PC-3 (cell line): Measurements from ENCODE around the gene EFCC1. TPM values are rescaled to one million over a fixed set of nuclear protein-coding genes. Genes with fewer than 3 reads are reported as not detected.

Experiments
- ATAC-seq: fragments of 200-7000 bp; cut with Tn5 transposase; 2 replicates; pipeline ENCODE4 v1.9.1; 2020; ENCODE audit warnings: mild to moderate bottlenecking, moderate library complexity
- BruUV-seq: library from RNA; stranded (reverse); fragments of 400-500 nt; replicated peaks from 2 replicates; lab custom pipeline; 2021; lab: Mats Ljungman, UMichigan
- CTCF ChIA-PET: fragments of 300-600 bp; sonication (Branson Sonifier 250); formaldehyde crosslinking; loops from one replicate; lab custom pipeline; 2022; ENCODE audit warnings: antibody characterized with exemption; lab: Charles Lee
- POLR2A ChIA-PET: fragments of 300-600 bp; sonication (Branson Sonifier 250); formaldehyde crosslinking; loops from one replicate; lab custom pipeline; 2022; ENCODE audit warnings: antibody characterized with exemption; ENCODE audit not compliant: unreplicated experiment; lab: Charles Lee
- DNase-seq: peaks from one replicate; pipeline ENCODE4 v3.0.0-alpha.2; 2015
- H2AFZ ChIP-seq: fragments of 300-600 bp; sonication (generic); 2 replicates; pipeline ENCODE4 v1.6.0; 2016; ENCODE audit warnings: antibody characterized with exemption, low read length
- H3F3A ChIP-seq: fragments of 300-600 bp; sonication (generic); one replicate; pipeline ENCODE4 v1.6.0; 2017; ENCODE audit warnings: antibody characterized with exemption, low read length, control low read depth, mild to moderate bottlenecking; ENCODE audit not compliant: unreplicated experiment
- H3K27ac ChIP-seq: fragments of 300-600 bp; sonication (generic); 2 replicates; pipeline ENCODE4 v1.5.1; 2016; ENCODE audit warnings: mild to moderate bottlenecking, low read length
- H3K27me3 ChIP-seq: fragments of 300-600 bp; sonication (generic); 2 replicates; pipeline ENCODE4 v1.6.1; 2016; ENCODE audit warnings: low read length, mixed read lengths
- H3K36me3 ChIP-seq: fragments of 300-600 bp; sonication (generic); 2 replicates; pipeline ENCODE4 v1.6.1; 2016; ENCODE audit warnings: low read depth, mixed run types, low read length, mixed read lengths
- H3K4me1 ChIP-seq: fragments of 300-600 bp; sonication (generic); 2 replicates; pipeline ENCODE4 v1.5.1; 2016; ENCODE audit warnings: low read length; ENCODE audit not compliant: insufficient read depth
- H3K4me2 ChIP-seq: fragments of 300-600 bp; sonication (generic); 2 replicates; pipeline ENCODE4 v1.6.0; 2016; ENCODE audit warnings: low read length
- H3K4me3 ChIP-seq: fragments of 300-600 bp; sonication (generic); 2 replicates; pipeline ENCODE4 v1.5.1; 2016; ENCODE audit warnings: mild to moderate bottlenecking, low read length, mixed read lengths
- H3K79me2 ChIP-seq: fragments of 300-600 bp; sonication (generic); 2 replicates; pipeline ENCODE4 v1.6.1; 2017; ENCODE audit warnings: low read length, mixed read lengths
- H3K9ac ChIP-seq: fragments of 300-600 bp; sonication (generic); 2 replicates; pipeline ENCODE4 v1.6.0; 2016; ENCODE audit warnings: mild to moderate bottlenecking, low read length
- H3K9me2 ChIP-seq: fragments of 300-600 bp; sonication (generic); replicated peaks from 2 replicates; pipeline ENCODE4 v1.6.1; 2016; ENCODE audit warnings: mixed run types, low read length, mixed read lengths
- H3K9me3 ChIP-seq: fragments of 300-600 bp; sonication (generic); 2 replicates; pipeline ENCODE4 v1.6.1; 2016; ENCODE audit warnings: low read length, mixed read lengths
- H4K20me1 ChIP-seq: fragments of 300-600 bp; sonication (generic); 2 replicates; pipeline ENCODE4 v1.6.1; 2016; ENCODE audit warnings: low read length, mixed read lengths
- CTCF ChIP-seq: fragments of 300-600 bp; sonication (generic); conservative IDR thresholded peaks from 2 replicates; pipeline ENCODE4 v1.5.1; 2017; ENCODE audit warnings: antibody characterized with exemption, low read depth, mild to moderate bottlenecking, low read length
- EZH2 ChIP-seq: fragments of 300-600 bp; sonication (generic); IDR thresholded peaks from one replicate; pipeline ENCODE4 v1.6.1; 2017; ENCODE audit warnings: antibody characterized with exemption, mild to moderate bottlenecking, low read length; ENCODE audit not compliant: unreplicated experiment
- EZH2phosphoT487 ChIP-seq: fragments of 300-600 bp; sonication (generic); IDR thresholded peaks from 2 replicates; pipeline ENCODE4 v1.6.1; 2018; ENCODE audit warnings: mild to moderate bottlenecking, antibody characterized with exemption, low read length, borderline replicate concordance
- intact Hi-C: fragments of 100-400 bp; cut with micrococcal nuclease; formaldehyde crosslinking; loops from 2 replicates; pipeline ENCODE4 v1.9.0; 2023
- total RNA-seq: library from RNA; depleted of rRNA; stranded (reverse); fragments of >200 nt; gene quantifications from 2 replicates; pipeline ENCODE4 v1.2.3, GENCODE V29; 2014

Gene EFCC1
- total RNA-seq, 1 experiment from 2014 or later, result not detected

DNA sequence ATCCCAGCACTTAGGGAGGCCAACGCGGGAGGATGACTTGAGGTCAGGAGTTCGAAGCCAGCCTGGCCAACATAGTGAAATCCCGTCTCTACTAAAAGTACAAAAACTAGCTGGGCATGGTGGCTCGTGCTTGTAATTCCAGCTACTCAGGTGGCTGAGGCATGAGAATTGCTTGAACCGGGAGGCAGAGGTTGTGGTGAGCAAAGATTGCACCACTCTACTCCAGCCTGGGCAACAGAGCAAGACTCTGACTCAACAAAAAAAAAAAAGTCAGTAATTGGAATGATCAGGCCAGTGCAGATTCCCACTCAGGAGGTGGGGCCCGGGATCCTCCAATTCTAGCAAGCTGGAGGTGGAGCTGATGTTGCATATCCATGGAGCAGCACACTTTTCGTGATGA, 12.8 kb upstream of the EFCC1 start:
- no peak overlapping the region for H3K27ac ChIP-seq
- ChIA-PET POLR2A (no interaction called here), CTCF (no interaction called here)
- no peak overlapping the region for H2AFZ ChIP-seq
- H3K4me2 ChIP-seq, result no peak overlapping the region
- no TSS peak for BruUV-seq
- H3K9me2 ChIP-seq, result no peaks in the 10 kb centered on the region
- intact Hi-C loops, result no loop called here
- no peaks in the 10 kb centered on the region for H4K20me1 ChIP-seq
- H3K4me1 ChIP-seq, result peaks cover under 1% of the 10 kb centered on the region; the same call in 1 of the 2 replicates
- H3K36me3 ChIP-seq, result no peaks in the 10 kb centered on the region
- ATAC-seq (no peak), DNase-seq (no peak)
- no peak overlapping the region for H3K9ac ChIP-seq
- H3K9me3 ChIP-seq, result no peaks in the 10 kb centered on the region
- H3K79me2 ChIP-seq, result no peaks in the 10 kb centered on the region
- no peaks in the 10 kb centered on the region for H3K27me3 ChIP-seq
- no peak overlapping the region for H3K4me3 ChIP-seq
- TF ChIP-seq EZH2 (no peak), CTCF (no peak), EZH2phosphoT487 (no peak)
- no peaks in the 10 kb centered on the region for H3F3A ChIP-seq

- no peak for ATAC-seq
- Histone ChIP-seq H3K4me2 (no peak overlapping the region), H3K79me2 (no peaks in the 10 kb centered on the region), H3K27ac (no peak overlapping the region), H3F3A (no peaks in the 10 kb centered on the region), H4K20me1 (no peaks in the 10 kb centered on the region), H2AFZ (no peak overlapping the region), H3K4me3 (no peak overlapping the region), H3K9me2 (no peaks in the 10 kb centered on the region), H3K4me1 (peaks cover 10% of the 10 kb centered on the region; the same call in 1 of the 2 replicates), H3K9ac (no peak overlapping the region), H3K9me3 (no peaks in the 10 kb centered on the region), H3K36me3 (no peaks in the 10 kb centered on the region), H3K27me3 (no peaks in the 10 kb centered on the region)
- BruUV-seq, result no TSS peak
- DNase-seq, result no peak
- ChIA-PET CTCF (no interaction called here), POLR2A (no interaction called here)
- intact Hi-C loops, result no loop called here
- TF ChIP-seq EZH2phosphoT487, result no peak
- TF ChIP-seq CTCF, result no peak
- TF ChIP-seq EZH2, result no peak
These were observed 9.7 kb upstream of the EFCC1 start for GRCh38 chr3:128991355-128991895.

DNA sequence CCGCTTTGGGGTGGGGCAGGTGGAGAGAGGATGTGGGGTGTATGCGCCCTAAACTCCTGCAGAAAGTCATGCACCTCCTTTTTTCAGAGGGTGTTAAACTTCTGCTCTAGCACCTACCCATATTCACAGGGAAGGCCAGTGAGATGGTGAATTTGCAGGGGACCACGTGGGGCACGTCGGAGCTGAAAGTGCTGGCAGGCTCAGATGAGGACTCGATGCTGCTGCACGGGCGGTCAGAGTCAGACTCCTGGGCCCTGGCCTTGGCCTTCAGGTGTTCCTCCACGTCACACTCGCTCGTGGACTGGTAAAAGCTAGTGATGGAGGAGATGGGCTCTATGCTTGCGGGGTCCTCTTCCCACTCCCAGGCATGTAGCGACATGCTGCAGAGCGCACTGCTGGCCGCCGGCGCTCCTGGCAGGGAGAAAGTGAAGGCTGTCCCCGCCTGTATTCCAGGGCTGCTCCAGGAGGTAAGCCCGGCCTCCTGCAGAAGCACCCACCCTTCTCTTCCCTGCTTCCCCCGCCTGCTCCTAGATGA, 8.1 kb upstream of the EFCC1 start:
- Histone ChIP-seq H3K4me3 (peak overlapping the region; percentile 74), H3K27me3 (no peaks in the 10 kb centered on the region), H3K36me3 (no peaks in the 10 kb centered on the region), H3K27ac (no peak overlapping the region), H3K4me2 (peak overlapping the region; percentile 96), H3K4me1 (peaks cover 10% of the 10 kb centered on the region; the same call in 1 of the 2 replicates), H3K9me3 (no peaks in the 10 kb centered on the region), H4K20me1 (no peaks in the 10 kb centered on the region), H3K79me2 (no peaks in the 10 kb centered on the region), H2AFZ (peak overlapping the region; percentile 98; the same call in 1 of the 2 replicates), H3K9ac (no peak overlapping the region), H3F3A (no peaks in the 10 kb centered on the region), H3K9me2 (no peaks in the 10 kb centered on the region)
- CTCF ChIA-PET, result interaction anchor here (1.4 kb wide), 1 partner anchor 23 kb away, joined by 7 read pairs; no protein-coding TSS in a partner anchor
- intact Hi-C loops, result no loop called here
- POLR2A ChIA-PET, result no interaction called here
- DNase-seq, result no peak
- ATAC-seq, result no peak
- TF ChIP-seq CTCF, result no peak
- TF ChIP-seq EZH2phosphoT487, result no peak
- no peak for TF ChIP-seq EZH2
- BruUV-seq, result no TSS peak
